LNCAP (cell line): ENCODE measurements around the gene CLDND2.

Experiments
- CTCF ChIP-seq: fragments of 450-650 bp; IDR thresholded peaks from 2 replicates; pipeline ENCODE4 v1.5.1; 2017; ENCODE audit warnings: mild to moderate bottlenecking

Gene CLDND2

GRCh38 chr19:51365211-51365964 lies 3.4 kb downstream of the CLDND2 start:
- TF ChIP-seq CTCF, result no peak; the same call in 1 of the 2 replicates

GRCh38 chr19:51364200-51365106 lies 4.3 kb downstream of the CLDND2 start:
- no peak for TF ChIP-seq CTCF

- no peak for TF ChIP-seq CTCF
Observed at GRCh38 chr19:51361239-51361638, 7.6 kb downstream of the CLDND2 start.

GRCh38 chr19:51359294-51359693 lies 9.5 kb downstream of the CLDND2 start:
- TF ChIP-seq CTCF, result no peak

- no peak for TF ChIP-seq CTCF
Observed at GRCh38 chr19:51357952-51358351, 10.9 kb downstream of the CLDND2 start.

GRCh38 chr19:51356159-51356801 lies 12.5 kb downstream of the CLDND2 start:
- TF ChIP-seq CTCF, result no peak

GRCh38 chr19:51354742-51355148 lies 14.1 kb downstream of the CLDND2 start:
- TF ChIP-seq CTCF, result no peak
